ENCODE measurements around the gene XPO4.

GRCh38 chr13:20779405-20779804, 123.1 kb downstream of the XPO4 start:
- TF ChIP-seq YY1 (IDR thresholded peaks at IDR 0.05; ENCODE audit: insufficient read depth, insufficient read length): no peak
- no peak for TF ChIP-seq ZNF274 (IDR thresholded peaks at IDR 0.05; ENCODE audit: low read depth, low read length)
- no peak for TF ChIP-seq SUZ12 (IDR thresholded peaks at IDR 0.05; ENCODE audit: extremely low read depth, insufficient read depth, insufficient read length)
